ENCODE measurements around the gene CTAG1A.
"Not testable (repeated sequence)": the region's sequence is repeated elsewhere in the genome, so short reads cannot be mapped to it uniquely, and the experiment has no call there.

CTAG1A gene

DNA sequence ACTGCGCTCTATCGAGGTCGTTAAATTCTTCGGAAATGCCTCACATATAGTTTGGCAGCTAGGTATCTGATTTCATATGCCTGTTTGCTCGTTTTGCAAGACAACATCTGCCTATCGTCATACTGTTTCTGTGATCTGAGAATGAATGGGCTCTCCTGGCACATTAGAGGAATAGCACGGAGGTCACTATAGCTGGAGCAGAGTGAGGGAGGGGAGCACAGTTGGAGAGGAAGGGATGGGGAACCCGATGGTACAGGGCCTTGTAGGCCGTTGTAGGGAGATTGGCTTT, 37.0 kb upstream of the CTAG1A start:
- TF ChIP-seq, protein P1, sequence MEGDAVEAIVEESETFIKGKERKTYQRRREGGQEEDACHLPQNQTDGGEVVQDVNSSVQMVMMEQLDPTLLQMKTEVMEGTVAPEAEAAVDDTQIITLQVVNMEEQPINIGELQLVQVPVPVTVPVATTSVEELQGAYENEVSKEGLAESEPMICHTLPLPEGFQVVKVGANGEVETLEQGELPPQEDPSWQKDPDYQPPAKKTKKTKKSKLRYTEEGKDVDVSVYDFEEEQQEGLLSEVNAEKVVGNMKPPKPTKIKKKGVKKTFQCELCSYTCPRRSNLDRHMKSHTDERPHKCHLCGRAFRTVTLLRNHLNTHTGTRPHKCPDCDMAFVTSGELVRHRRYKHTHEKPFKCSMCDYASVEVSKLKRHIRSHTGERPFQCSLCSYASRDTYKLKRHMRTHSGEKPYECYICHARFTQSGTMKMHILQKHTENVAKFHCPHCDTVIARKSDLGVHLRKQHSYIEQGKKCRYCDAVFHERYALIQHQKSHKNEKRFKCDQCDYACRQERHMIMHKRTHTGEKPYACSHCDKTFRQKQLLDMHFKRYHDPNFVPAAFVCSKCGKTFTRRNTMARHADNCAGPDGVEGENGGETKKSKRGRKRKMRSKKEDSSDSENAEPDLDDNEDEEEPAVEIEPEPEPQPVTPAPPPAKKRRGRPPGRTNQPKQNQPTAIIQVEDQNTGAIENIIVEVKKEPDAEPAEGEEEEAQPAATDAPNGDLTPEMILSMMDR (IDR thresholded peaks at IDR 0.05; ENCODE audit: unreplicated experiment in 3 of 3), result no peak
- Mint-ChIP-seq H3K4me1 (peaks cover 22% of the 10 kb centered on the region), H3K27ac (peak overlapping the region; percentile 67 to 87 (median 78)), H3K36me3 (ENCODE audit: low read depth) (peaks cover 25% of the 10 kb centered on the region), H3K4me3 (peak overlapping the region; percentile 84 to 94 (median 92)), H3K27me3 (ENCODE audit: low read depth) (no peaks in the 10 kb centered on the region), H3K9me3 (peaks cover 26% of the 10 kb centered on the region)

- TF ChIP-seq, protein P1 (IDR thresholded peaks at IDR 0.05; ENCODE audit: unreplicated experiment in 3 of 3), result no peak
- H3K27ac Mint-ChIP-seq, result no peak overlapping the region
- no peaks in the 10 kb centered on the region for H3K27me3 Mint-ChIP-seq (ENCODE audit: low read depth)
- peaks cover 31% of the 10 kb centered on the region for H3K36me3 Mint-ChIP-seq (ENCODE audit: low read depth)
- peak overlapping the region; percentile 66 to 79 (median 78) for H3K4me3 Mint-ChIP-seq
- peaks cover 32% of the 10 kb centered on the region for H3K9me3 Mint-ChIP-seq
- H3K4me1 Mint-ChIP-seq, result peaks cover 21% of the 10 kb centered on the region
Measured at GRCh38 chrX:154549766-154550165, 35.2 kb upstream of the CTAG1A start.

- H3K4me1 Mint-ChIP-seq; H3K27ac Mint-ChIP-seq; H3K4me3 Mint-ChIP-seq; H3K27me3 Mint-ChIP-seq (ENCODE audit: low read depth): not testable (repeated sequence)
- peaks cover 25% of the 10 kb centered on the region for H3K36me3 Mint-ChIP-seq (ENCODE audit: low read depth)
- peaks cover 31% of the 10 kb centered on the region for H3K9me3 Mint-ChIP-seq
Measured at GRCh38 chrX:154552112-154552806, 32.7 kb upstream of the CTAG1A start.

- H3K4me1 Mint-ChIP-seq; H3K4me3 Mint-ChIP-seq; H3K27me3 Mint-ChIP-seq (ENCODE audit: low read depth); H3K9me3 Mint-ChIP-seq; H3K27ac Mint-ChIP-seq: not testable (repeated sequence)
- H3K36me3 Mint-ChIP-seq (ENCODE audit: low read depth), result peaks cover 10% of the 10 kb centered on the region
Measured at GRCh38 chrX:154558060-154558690, 26.8 kb upstream of the CTAG1A start.

DNA sequence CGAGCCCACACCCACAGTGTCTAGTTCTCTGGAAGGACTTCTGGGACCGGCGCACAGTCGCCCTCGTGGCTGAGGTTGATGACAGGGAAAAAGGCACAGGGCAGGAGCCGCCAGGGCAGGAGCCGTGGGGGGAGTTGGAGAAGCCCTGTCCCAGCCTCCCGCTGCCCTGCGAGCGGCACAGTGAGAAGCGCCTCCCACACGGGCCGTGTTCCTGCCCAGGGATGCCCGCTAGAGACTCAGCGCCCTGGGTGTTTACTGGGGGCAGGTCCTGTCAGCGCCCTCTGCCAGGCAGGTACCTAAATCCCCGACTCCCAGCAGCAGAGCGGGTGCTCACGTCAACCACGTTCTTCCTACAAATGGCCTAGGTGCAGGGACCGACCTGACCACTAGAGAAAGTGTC, 26.0 kb upstream of the CTAG1A start:
- not testable (repeated sequence) for H3K4me1 Mint-ChIP-seq; H3K4me3 Mint-ChIP-seq; H3K27me3 Mint-ChIP-seq (ENCODE audit: low read depth); H3K36me3 Mint-ChIP-seq (ENCODE audit: low read depth); H3K27ac Mint-ChIP-seq; H3K9me3 Mint-ChIP-seq

DNA sequence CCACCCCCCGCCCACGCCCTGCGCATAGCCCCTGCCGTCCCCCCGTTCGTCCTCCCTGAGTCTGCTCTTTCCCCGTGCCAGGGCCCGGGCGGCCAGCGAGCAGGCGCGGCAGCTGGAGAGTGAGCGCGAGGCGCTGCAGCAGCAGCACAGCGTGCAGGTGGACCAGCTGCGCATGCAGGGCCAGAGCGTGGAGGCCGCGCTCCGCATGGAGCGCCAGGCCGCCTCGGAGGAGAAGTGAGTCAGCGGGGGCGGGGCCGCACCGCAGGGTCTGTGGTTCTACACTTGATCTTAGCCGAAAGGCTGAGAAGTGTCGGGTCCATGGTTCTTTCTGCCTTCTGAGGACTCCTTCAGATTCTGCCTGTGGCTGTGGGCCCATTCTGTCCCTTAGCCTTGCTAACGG, 24.6 kb upstream of the CTAG1A start:
- H3K27me3 Mint-ChIP-seq (ENCODE audit: low read depth); H3K36me3 Mint-ChIP-seq (ENCODE audit: low read depth); H3K4me3 Mint-ChIP-seq; H3K9me3 Mint-ChIP-seq; H3K4me1 Mint-ChIP-seq; H3K27ac Mint-ChIP-seq: not testable (repeated sequence)

GRCh38 chrX:154562295-154562694, 22.6 kb upstream of the CTAG1A start:
- H3K9me3 Mint-ChIP-seq; H3K4me1 Mint-ChIP-seq; H3K4me3 Mint-ChIP-seq; H3K27ac Mint-ChIP-seq; H3K27me3 Mint-ChIP-seq (ENCODE audit: low read depth); H3K36me3 Mint-ChIP-seq (ENCODE audit: low read depth): not testable (repeated sequence)

- not testable (repeated sequence) for H3K4me1 Mint-ChIP-seq; H3K27ac Mint-ChIP-seq; H3K4me3 Mint-ChIP-seq; H3K27me3 Mint-ChIP-seq (ENCODE audit: low read depth); H3K36me3 Mint-ChIP-seq (ENCODE audit: low read depth); H3K9me3 Mint-ChIP-seq
Measured at GRCh38 chrX:154570361-154570760, 14.6 kb upstream of the CTAG1A start.

DNA sequence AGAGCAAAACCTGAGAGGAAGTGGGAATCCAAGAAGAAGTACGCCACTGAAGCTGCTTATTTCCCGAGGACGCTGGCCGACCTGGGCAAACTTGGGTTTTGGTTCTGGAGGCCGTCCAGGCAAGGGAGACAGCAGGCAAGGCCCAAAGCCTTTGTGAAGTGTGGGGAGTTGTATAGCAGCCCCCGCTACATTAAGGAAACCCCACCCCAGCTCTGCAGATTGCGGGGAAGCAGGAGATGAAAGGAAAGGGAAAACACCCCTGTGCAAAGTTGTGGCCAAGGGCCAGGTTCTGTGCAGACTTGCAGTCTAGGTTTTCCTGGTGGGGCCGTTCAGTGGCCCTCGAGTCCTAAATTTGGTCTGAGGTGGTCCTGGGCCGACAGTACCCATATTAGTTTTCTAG, 11.9 kb upstream of the CTAG1A start:
- H3K4me1 Mint-ChIP-seq; H3K9me3 Mint-ChIP-seq; H3K27ac Mint-ChIP-seq; H3K36me3 Mint-ChIP-seq (ENCODE audit: low read depth); H3K27me3 Mint-ChIP-seq (ENCODE audit: low read depth); H3K4me3 Mint-ChIP-seq: not testable (repeated sequence)

DNA sequence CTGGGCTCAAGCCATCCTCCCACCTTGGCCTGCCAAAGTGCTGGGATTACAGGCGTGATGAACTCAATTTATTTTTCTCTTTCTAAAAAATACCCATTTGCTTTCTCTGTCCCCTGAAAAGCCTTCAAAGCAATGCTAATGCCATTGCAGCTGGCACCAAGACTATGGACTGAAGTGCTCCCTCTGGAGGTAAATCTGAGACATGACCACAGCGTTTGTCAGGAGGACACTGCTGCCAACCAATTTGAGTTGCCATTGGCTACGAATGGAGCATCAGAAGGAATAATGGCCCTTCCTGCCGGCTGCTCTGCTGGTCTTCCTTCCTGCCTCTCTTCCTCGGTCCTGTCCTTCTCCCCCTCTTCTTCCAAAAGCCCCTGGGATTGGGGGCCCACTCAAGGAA, 9.9 kb upstream of the CTAG1A start:
- not testable (repeated sequence) for H3K27me3 Mint-ChIP-seq (ENCODE audit: low read depth); H3K9me3 Mint-ChIP-seq; H3K36me3 Mint-ChIP-seq (ENCODE audit: low read depth); H3K27ac Mint-ChIP-seq; H3K4me3 Mint-ChIP-seq; H3K4me1 Mint-ChIP-seq

DNA sequence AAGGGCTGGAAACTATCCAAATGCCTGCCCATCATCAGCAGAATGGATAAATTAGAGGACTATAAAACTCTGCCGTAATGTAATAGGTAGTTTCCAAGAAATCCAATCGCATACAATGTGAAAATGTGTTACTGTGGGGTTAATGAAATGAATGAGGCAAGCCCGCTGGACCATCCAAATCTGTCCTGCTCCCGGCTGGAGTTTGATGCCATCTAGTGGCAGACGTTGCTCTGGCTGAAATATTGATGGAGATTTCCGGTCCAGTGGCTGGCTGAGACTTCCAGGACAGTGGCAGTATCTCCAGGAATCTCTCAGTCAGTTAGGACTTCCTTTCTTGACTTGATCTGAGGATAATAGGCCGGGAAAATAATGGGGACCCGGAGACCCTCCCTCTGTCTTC, 1.9 kb upstream of the CTAG1A start:
- not testable (repeated sequence) for H3K4me1 Mint-ChIP-seq; H3K9me3 Mint-ChIP-seq; H3K27ac Mint-ChIP-seq; H3K27me3 Mint-ChIP-seq (ENCODE audit: low read depth); H3K4me3 Mint-ChIP-seq; H3K36me3 Mint-ChIP-seq (ENCODE audit: low read depth)

DNA sequence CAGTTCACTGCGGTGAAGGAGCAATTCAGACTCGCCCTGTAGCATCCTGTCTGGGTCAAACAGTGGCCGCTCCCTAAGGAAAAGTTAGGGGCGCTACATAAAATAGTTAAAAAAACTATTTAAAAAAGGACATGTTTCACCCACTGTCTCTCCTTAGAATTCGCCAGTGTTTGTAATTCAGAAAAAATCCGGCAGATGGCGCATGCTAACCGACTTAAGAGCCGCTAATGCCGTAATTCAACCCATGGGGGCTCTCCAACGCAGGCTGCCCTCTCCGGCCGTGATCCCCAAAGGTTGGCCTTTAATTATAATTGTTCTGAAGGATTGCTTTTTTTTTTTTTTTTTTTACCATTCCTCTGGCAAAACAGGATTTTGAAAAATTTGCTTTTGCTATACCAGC, 5.5 kb downstream of the CTAG1A start:
- H3K4me1 Mint-ChIP-seq; H3K4me3 Mint-ChIP-seq; H3K27ac Mint-ChIP-seq; H3K27me3 Mint-ChIP-seq (ENCODE audit: low read depth); H3K36me3 Mint-ChIP-seq (ENCODE audit: low read depth): not testable (repeated sequence)
- peaks cover 16% of the 10 kb centered on the region for H3K9me3 Mint-ChIP-seq
